MM.1S (cell line): ENCODE data around the gene SCUBE2.

ENCODE experiments used
- CTCF ChIP-seq: fragments of 300-600 bp; sonication (generic); IDR thresholded peaks from 2 replicates; pipeline ENCODE4 v1.5.1; 2016; ENCODE audit warnings: antibody characterized with exemption, low read length, mixed read lengths
- EZH2 ChIP-seq: fragments of 300-600 bp; sonication (generic); optimal IDR thresholded peaks from 2 replicates; pipeline ENCODE3; 2017; ENCODE audit warnings: low read depth, mild to moderate bottlenecking, antibody characterized with exemption, low read length, mixed read lengths
- EZH2phosphoT487 ChIP-seq: fragments of 300-600 bp; sonication (generic); IDR thresholded peaks from 2 replicates; pipeline ENCODE4 v1.6.1; 2018; ENCODE audit warnings: antibody characterized with exemption, low read length

- TF ChIP-seq CTCF: no peak
- TF ChIP-seq EZH2: no peak
- no peak for TF ChIP-seq EZH2phosphoT487
Observed at GRCh38 chr11:9029422-9029821, 62.0 kb downstream of the SCUBE2 start.
